Measurements from ENCODE around the gene LCE3E. TPM values are rescaled to one million over a fixed set of nuclear protein-coding genes. Genes with fewer than 3 reads are reported as not detected.

LCE3E gene, protein sequence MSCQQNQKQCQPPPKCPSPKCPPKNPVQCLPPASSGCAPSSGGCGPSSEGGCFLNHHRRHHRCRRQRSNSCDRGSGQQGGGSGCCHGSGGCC
- total RNA-seq (not detected), polyA plus RNA-seq (not detected)
- long read RNA-seq, donor 1 = 0 reads
- long read RNA-seq, donor 2 = 0 reads

DNA sequence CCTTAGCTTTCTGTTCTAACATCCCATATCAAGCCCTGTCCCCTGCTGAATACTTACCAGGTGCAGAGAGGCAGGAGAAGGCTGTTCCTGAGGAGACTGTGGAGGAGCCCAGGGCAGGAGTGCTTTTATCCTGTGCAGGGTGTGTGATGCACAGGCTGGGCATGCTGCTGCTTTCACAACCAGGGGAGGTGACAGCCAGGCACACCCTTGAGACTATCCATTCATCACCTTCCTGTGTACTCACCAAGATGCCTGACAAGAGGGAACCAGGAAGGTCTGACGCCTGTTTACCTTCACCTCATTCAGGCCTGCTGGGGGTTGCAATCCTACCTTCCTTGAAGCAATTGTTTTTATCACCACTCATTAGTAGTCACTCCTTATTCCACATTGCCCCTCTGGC is at the start of gene LCE3E:
TSS of gene LCE3E (minus strand) at position 100 of the 400 bp plus-strand sequence. CDS start 572 bp downstream, outside the sequence.
- Histone ChIP-seq H3K4me1 (no peaks in the 10 kb centered on the region), H3K36me3 (no peaks in the 10 kb centered on the region), H3K27ac (no peak within 1 kb of the TSS), H3K9me3 (peaks cover 0 to 33% (median 22%) of the 10 kb centered on the region in 8 donors), H3K27me3 (replicated peaks in 1 of 7) (peaks cover 0 to 2% (median 0%) of the 10 kb centered on the region in 7 donors), H3K4me3 (no peak within 1 kb of the TSS)
- intact Hi-C loops (cut with DNase I; ENCODE audit: low total_unique reads) = no loop called here
- 71 to 100% (median 87%) methylated on average over 1 of the region's 1 CpG for WGBS, 5 donors
- no peak for TF ChIP-seq POLR2A (IDR thresholded peaks at IDR 0.05)
- no peak for TF ChIP-seq POLR2AphosphoS5 (IDR thresholded peaks at IDR 0.05)
- no peak for TF ChIP-seq CTCF (IDR thresholded peaks at IDR 0.05 in 8 of 11, conservative IDR thresholded peaks at IDR 0.05 in 3 of 11)
- DNase-seq = no peak

GRCh38 chr1:152613511-152613910 is 46.9 kb upstream of the LCE3E start, which contains the start of gene LCE3B:
Gene LCE3B (plus strand): TSS chr1:152613811. CDS start chr1:152613811, 0 bp downstream.
- TF ChIP-seq POLR2AphosphoS5 (IDR thresholded peaks at IDR 0.05) (no peak), CTCF (IDR thresholded peaks at IDR 0.05 in 8 of 11, conservative IDR thresholded peaks at IDR 0.05 in 3 of 11) (no peak), POLR2A (IDR thresholded peaks at IDR 0.05) (no peak)
- DNase-seq = no peak

GRCh38 chr1:152599934-152600333 is 33.4 kb upstream of the LCE3E start, which contains the start of gene LCE3C:
Gene LCE3C (plus strand): TSS chr1:152600234. CDS start chr1:152600732, 498 bp downstream.
- TF ChIP-seq POLR2AphosphoS5 (IDR thresholded peaks at IDR 0.05) (no peak), POLR2A (IDR thresholded peaks at IDR 0.05) (no peak), CTCF (IDR thresholded peaks at IDR 0.05 in 8 of 11, conservative IDR thresholded peaks at IDR 0.05 in 3 of 11) (no peak)
- intact Hi-C loops (cut with DNase I; ENCODE audit: low total_unique reads) = no loop called here
- 75 to 78% (median 78%) methylated on average over 3 to 4 of the region's 4 CpGs; no CpG with 5 or more reads in 2 of the 5 donors for WGBS, 5 donors
- Histone ChIP-seq H3K36me3 (no peaks in the 10 kb centered on the region), H3K27me3 (replicated peaks in 1 of 7) (no peaks in the 10 kb centered on the region), H3K27ac (no peak within 1 kb of the TSS), H3K4me3 (no peak within 1 kb of the TSS), H3K9me3 (peaks cover 0 to 17% (median 3%) of the 10 kb centered on the region in 8 donors), H3K4me1 (no peaks in the 10 kb centered on the region)
- no peak for DNase-seq

More at GRCh38 chr1:152613511-152613910, 46.9 kb upstream of the LCE3E start, which contains the start of gene LCE3B:
- Histone ChIP-seq H3K9me3 (peaks cover 0 to 14% (median 13%) of the 10 kb centered on the region in 8 donors), H3K36me3 (no peaks in the 10 kb centered on the region), H3K27ac (no peak within 1 kb of the TSS), H3K27me3 (replicated peaks in 1 of 7) (no peaks in the 10 kb centered on the region), H3K4me1 (no peaks in the 10 kb centered on the region), H3K4me3 (no peak within 1 kb of the TSS)
- 86 to 100% (median 93%) methylated on average over 1 of the region's 1 CpG; no CpG with 5 or more reads in 2 of the 5 donors for WGBS, 5 donors
- intact Hi-C loops (cut with DNase I; ENCODE audit: low total_unique reads) = no loop called here

DNA sequence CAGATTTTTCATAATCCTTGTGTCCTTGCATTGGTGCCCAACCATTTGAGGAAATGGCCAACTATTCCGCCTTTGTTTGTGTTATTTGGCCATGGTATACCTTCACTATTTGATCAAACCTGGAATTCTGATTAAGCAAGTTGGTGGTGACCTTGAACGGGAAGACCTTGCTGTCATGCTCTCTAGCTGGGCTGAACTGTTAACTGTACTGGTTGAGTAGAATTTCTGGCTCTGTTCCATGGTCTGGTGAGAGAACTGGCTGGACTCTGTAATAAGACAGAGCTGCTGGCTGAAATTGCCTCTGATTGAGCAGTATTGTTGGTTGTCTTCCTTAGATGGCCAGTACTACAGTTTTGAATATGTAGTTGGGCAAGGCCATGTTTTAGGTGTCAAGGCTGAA is 30.4 kb upstream of the LCE3E start:
- H3K9me3 ChIP-seq = peaks cover 0 to 17% (median 3%) of the 10 kb centered on the region in 8 donors
- no peak for DNase-seq
- 80 to 88% (median 81%) methylated on average over 1 to 2 of the region's 2 CpGs; no CpG with 5 or more reads in 2 of the 5 donors for WGBS, 5 donors
- no peaks in the 10 kb centered on the region for H3K36me3 ChIP-seq
- no peak overlapping the region for H3K27ac ChIP-seq
- TF ChIP-seq POLR2A (IDR thresholded peaks at IDR 0.05) (no peak), POLR2AphosphoS5 (IDR thresholded peaks at IDR 0.05) (no peak), CTCF (IDR thresholded peaks at IDR 0.05 in 8 of 11, conservative IDR thresholded peaks at IDR 0.05 in 3 of 11) (no peak)
- no peaks in the 10 kb centered on the region for H3K27me3 ChIP-seq (replicated peaks in 1 of 7)
- no peak overlapping the region for H3K4me3 ChIP-seq
- H3K4me1 ChIP-seq = no peaks in the 10 kb centered on the region
- intact Hi-C loops (cut with DNase I; ENCODE audit: low total_unique reads) = no loop called here

All from spleen (tissue), 13 donors.